ENCODE results near the gene RXFP4. TPM values are rescaled to one million over a fixed set of nuclear protein-coding genes. Genes with fewer than 3 reads are reported as not detected.
A peak's percentile ranks its signal among the peaks of the same experiment; 100 is the strongest.
"Not testable (repeated sequence)": the region's sequence is repeated elsewhere in the genome, so short reads cannot be mapped to it uniquely, and the experiment has no call there.

Gene RXFP4
- not detected for polyA plus RNA-seq (2013, experiment 1 of 2)
- polyA plus RNA-seq (2013, experiment 2 of 2) = not detected

- Histone ChIP-seq H3K4me3 (ENCODE audit: low read length) (no peak within 1 kb of the TSS), H3K27me3 (ENCODE audit: insufficient read depth, low read length) (no peaks in the 10 kb centered on the region), H3K9ac (ENCODE audit: low read depth, low read length) (no peak within 1 kb of the TSS), H3K27ac (ENCODE audit: low read depth, low read length) (no peak within 1 kb of the TSS), H3K36me3 (ENCODE audit: insufficient read depth, low read length) (no peaks in the 10 kb centered on the region), H3K4me1 (ENCODE audit: insufficient read depth, low read length) (peaks cover 6% of the 10 kb centered on the region), H3K9me3 (ENCODE audit: insufficient read depth, low read depth, low read length) (no peaks in the 10 kb centered on the region)
- WGBS = 78% methylated on average over 11 of the region's 11 CpGs
Observed at GRCh38 chr1:155940993-155941844, at the start of gene RXFP4. RXFP4 (plus strand) TSS chr1:155941638; CDS start chr1:155941710, 72 bp downstream.

- no peak overlapping the region for H3K9ac ChIP-seq (ENCODE audit: low read depth, low read length)
Observed at GRCh38 chr1:155892796-155893195, 48.6 kb upstream of the RXFP4 start.

GRCh38 chr1:155893389-155894142 is 47.9 kb upstream of the RXFP4 start:
- Histone ChIP-seq H3K9me3 (ENCODE audit: insufficient read depth, low read depth, low read length) (no peaks in the 10 kb centered on the region), H3K4me3 (ENCODE audit: low read length) (no peak overlapping the region), H3K9ac (ENCODE audit: low read depth, low read length) (no peak overlapping the region), H3K36me3 (ENCODE audit: insufficient read depth, low read length) (peaks cover 21% of the 10 kb centered on the region), H3K27ac (ENCODE audit: low read depth, low read length) (no peak overlapping the region), H3K27me3 (ENCODE audit: insufficient read depth, low read length) (no peaks in the 10 kb centered on the region), H3K4me1 (ENCODE audit: insufficient read depth, low read length) (no peaks in the 10 kb centered on the region)
- 92% methylated on average over 10 of the region's 10 CpGs for WGBS

More at GRCh38 chr1:155892796-155893195, 48.6 kb upstream of the RXFP4 start:
- Histone ChIP-seq H3K36me3 (ENCODE audit: insufficient read depth, low read length) (peaks cover 14% of the 10 kb centered on the region), H3K9me3 (ENCODE audit: insufficient read depth, low read depth, low read length) (no peaks in the 10 kb centered on the region), H3K4me3 (ENCODE audit: low read length) (no peak overlapping the region), H3K27me3 (ENCODE audit: insufficient read depth, low read length) (no peaks in the 10 kb centered on the region), H3K4me1 (ENCODE audit: insufficient read depth, low read length) (no peaks in the 10 kb centered on the region), H3K27ac (ENCODE audit: low read depth, low read length) (no peak overlapping the region)
- WGBS = 72% methylated on average over 3 of the region's 3 CpGs

GRCh38 chr1:155895617-155896016 is 45.8 kb upstream of the RXFP4 start:
- WGBS = 88% methylated on average over 6 of the region's 6 CpGs
- H3K9ac ChIP-seq (ENCODE audit: low read depth, low read length) = not testable (repeated sequence)

GRCh38 chr1:155896476-155896875 is 45.0 kb upstream of the RXFP4 start:
- H3K36me3 ChIP-seq (ENCODE audit: insufficient read depth, low read length) = peaks cover 50% of the 10 kb centered on the region
- H3K27me3 ChIP-seq (ENCODE audit: insufficient read depth, low read length); H3K9me3 ChIP-seq (ENCODE audit: insufficient read depth, low read depth, low read length); H3K27ac ChIP-seq (ENCODE audit: low read depth, low read length); H3K4me1 ChIP-seq (ENCODE audit: insufficient read depth, low read length); H3K4me3 ChIP-seq (ENCODE audit: low read length); H3K9ac ChIP-seq (ENCODE audit: low read depth, low read length): not testable (repeated sequence)
- 98% methylated on average over 8 of the region's 8 CpGs for WGBS

More at GRCh38 chr1:155895617-155896016, 45.8 kb upstream of the RXFP4 start:
- peaks cover 41% of the 10 kb centered on the region for H3K36me3 ChIP-seq (ENCODE audit: insufficient read depth, low read length)
- H3K27me3 ChIP-seq (ENCODE audit: insufficient read depth, low read length); H3K4me3 ChIP-seq (ENCODE audit: low read length); H3K9me3 ChIP-seq (ENCODE audit: insufficient read depth, low read depth, low read length); H3K27ac ChIP-seq (ENCODE audit: low read depth, low read length); H3K4me1 ChIP-seq (ENCODE audit: insufficient read depth, low read length): not testable (repeated sequence)

GRCh38 chr1:155897746-155898145 is 43.7 kb upstream of the RXFP4 start:
- H3K9me3 ChIP-seq (ENCODE audit: insufficient read depth, low read depth, low read length) = no peaks in the 10 kb centered on the region
- 100% methylated on average over 1 of the region's 1 CpG for WGBS
- no peaks in the 10 kb centered on the region for H3K27me3 ChIP-seq (ENCODE audit: insufficient read depth, low read length)
- no peak overlapping the region for H3K4me3 ChIP-seq (ENCODE audit: low read length)
- peaks cover 61% of the 10 kb centered on the region for H3K36me3 ChIP-seq (ENCODE audit: insufficient read depth, low read length)
- no peak overlapping the region for H3K9ac ChIP-seq (ENCODE audit: low read depth, low read length)
- no peak overlapping the region for H3K27ac ChIP-seq (ENCODE audit: low read depth, low read length)
- no peaks in the 10 kb centered on the region for H3K4me1 ChIP-seq (ENCODE audit: insufficient read depth, low read length)

GRCh38 chr1:155898888-155899287 is 42.5 kb upstream of the RXFP4 start:
- Histone ChIP-seq H3K36me3 (ENCODE audit: insufficient read depth, low read length) (peaks cover 68% of the 10 kb centered on the region), H3K9me3 (ENCODE audit: insufficient read depth, low read depth, low read length) (no peaks in the 10 kb centered on the region)

GRCh38 chr1:155899683-155900082 is 41.8 kb upstream of the RXFP4 start:
- peaks cover 76% of the 10 kb centered on the region for H3K36me3 ChIP-seq (ENCODE audit: insufficient read depth, low read length)
- H3K4me3 ChIP-seq (ENCODE audit: low read length) = no peak overlapping the region
- H3K27ac ChIP-seq (ENCODE audit: low read depth, low read length) = no peak overlapping the region
- H3K9ac ChIP-seq (ENCODE audit: low read depth, low read length) = no peak overlapping the region
- H3K4me1 ChIP-seq (ENCODE audit: insufficient read depth, low read length) = no peaks in the 10 kb centered on the region
- no peaks in the 10 kb centered on the region for H3K27me3 ChIP-seq (ENCODE audit: insufficient read depth, low read length)
- no peaks in the 10 kb centered on the region for H3K9me3 ChIP-seq (ENCODE audit: insufficient read depth, low read depth, low read length)
- 98% methylated on average over 2 of the region's 2 CpGs for WGBS

More at GRCh38 chr1:155898888-155899287, 42.5 kb upstream of the RXFP4 start:
- Histone ChIP-seq H3K4me1 (ENCODE audit: insufficient read depth, low read length) (no peaks in the 10 kb centered on the region), H3K27me3 (ENCODE audit: insufficient read depth, low read length) (no peaks in the 10 kb centered on the region), H3K9ac (ENCODE audit: low read depth, low read length) (no peak overlapping the region), H3K27ac (ENCODE audit: low read depth, low read length) (no peak overlapping the region), H3K4me3 (ENCODE audit: low read length) (no peak overlapping the region)
- WGBS = 93% methylated on average over 2 of the region's 2 CpGs

GRCh38 chr1:155900161-155900560 is 41.3 kb upstream of the RXFP4 start:
- Histone ChIP-seq H3K36me3 (ENCODE audit: insufficient read depth, low read length) (peaks cover 81% of the 10 kb centered on the region), H3K27ac (ENCODE audit: low read depth, low read length) (no peak overlapping the region), H3K4me3 (ENCODE audit: low read length) (no peak overlapping the region), H3K4me1 (ENCODE audit: insufficient read depth, low read length) (no peaks in the 10 kb centered on the region), H3K27me3 (ENCODE audit: insufficient read depth, low read length) (no peaks in the 10 kb centered on the region), H3K9me3 (ENCODE audit: insufficient read depth, low read depth, low read length) (no peaks in the 10 kb centered on the region), H3K9ac (ENCODE audit: low read depth, low read length) (no peak overlapping the region)
- 96% methylated on average over 4 of the region's 4 CpGs for WGBS

GRCh38 chr1:155904261-155904660 is 37.2 kb upstream of the RXFP4 start:
- WGBS = 99% methylated on average over 12 of the region's 12 CpGs
- H3K4me3 ChIP-seq (ENCODE audit: low read length) = no peak overlapping the region
- no peaks in the 10 kb centered on the region for H3K4me1 ChIP-seq (ENCODE audit: insufficient read depth, low read length)
- H3K36me3 ChIP-seq (ENCODE audit: insufficient read depth, low read length) = peaks cover 82% of the 10 kb centered on the region
- no peak overlapping the region for H3K9ac ChIP-seq (ENCODE audit: low read depth, low read length)
- no peaks in the 10 kb centered on the region for H3K27me3 ChIP-seq (ENCODE audit: insufficient read depth, low read length)
- H3K27ac ChIP-seq (ENCODE audit: low read depth, low read length) = no peak overlapping the region
- no peaks in the 10 kb centered on the region for H3K9me3 ChIP-seq (ENCODE audit: insufficient read depth, low read depth, low read length)

GRCh38 chr1:155909894-155910293 is 31.5 kb upstream of the RXFP4 start:
- H3K27me3 ChIP-seq (ENCODE audit: insufficient read depth, low read length) = no peaks in the 10 kb centered on the region
- no peaks in the 10 kb centered on the region for H3K9me3 ChIP-seq (ENCODE audit: insufficient read depth, low read depth, low read length)
- peaks cover 66% of the 10 kb centered on the region for H3K36me3 ChIP-seq (ENCODE audit: insufficient read depth, low read length)
- H3K9ac ChIP-seq (ENCODE audit: low read depth, low read length) = no peak overlapping the region
- peaks cover 12% of the 10 kb centered on the region; the same call in 1 of the 2 replicates for H3K4me1 ChIP-seq (ENCODE audit: insufficient read depth, low read length)
- no peak overlapping the region for H3K27ac ChIP-seq (ENCODE audit: low read depth, low read length)
- peak overlapping the region; percentile 93; the same call in 1 of the 2 replicates for H3K4me3 ChIP-seq (ENCODE audit: low read length)
- WGBS = 89% methylated on average over 3 of the region's 4 CpGs
